Osteoblast (primary cell): Measurements from ENCODE around the gene RTP3. TPM values are rescaled to one million over a fixed set of nuclear protein-coding genes. Genes with fewer than 3 reads are reported as not detected.
A peak's percentile ranks its signal among the peaks of the same experiment; 100 is the strongest.

Source experiments
- DNase-seq: peaks from one replicate; pipeline ENCODE4 v3.0.0; 2011; ENCODE audit warnings: low spot score, mixed read lengths; ENCODE audit not compliant: insufficient read length; ENCODE audit errors: missing footprints
- H2AFZ ChIP-seq: 2 replicates; pipeline ENCODE4 v1.6.0; 2011; ENCODE audit warnings: mild to moderate bottlenecking, low read length
- H3K27ac ChIP-seq: 2 replicates; pipeline ENCODE4 v1.5.1; 2011; ENCODE audit warnings: mild to moderate bottlenecking, low read depth, low read length, moderate library complexity
- H3K27me3 ChIP-seq: 2 replicates; pipeline ENCODE4 v1.6.0; 2012; ENCODE audit warnings: mild to moderate bottlenecking, control low read depth, inconsistent platforms, low read length, moderate library complexity; ENCODE audit not compliant: insufficient read depth
- H3K36me3 ChIP-seq: 2 replicates; pipeline ENCODE4 v1.5.1; 2011; ENCODE audit warnings: mild to moderate bottlenecking, low read length, control low read depth, moderate library complexity; ENCODE audit not compliant: insufficient read depth
- H3K4me1 ChIP-seq: 2 replicates; pipeline ENCODE4 v1.5.1; 2011; ENCODE audit warnings: mild to moderate bottlenecking, low read length, control low read depth, moderate library complexity; ENCODE audit not compliant: insufficient read depth
- H3K4me2 ChIP-seq: 2 replicates; pipeline ENCODE4 v1.6.0; 2011; ENCODE audit warnings: mild to moderate bottlenecking, low read length; ENCODE audit not compliant: insufficient read depth
- H3K4me3 ChIP-seq: fragments of 200-600 bp; sonication (generic); 3 replicates; pipeline ENCODE4 v1.5.1; 2012; ENCODE audit warnings: mild to moderate bottlenecking, low read length, inconsistent platforms; ENCODE audit not compliant: insufficient read depth
- H3K79me2 ChIP-seq: 2 replicates; pipeline ENCODE4 v1.6.0; 2012; ENCODE audit warnings: mild to moderate bottlenecking, low read length, control low read depth, inconsistent platforms; ENCODE audit not compliant: insufficient read depth
- H3K9me3 ChIP-seq: 2 replicates; pipeline ENCODE4 v1.5.1; 2011; ENCODE audit warnings: low read depth, low read length, control low read depth
- H4K20me1 ChIP-seq: 2 replicates; pipeline ENCODE4 v1.6.0; 2012; ENCODE audit warnings: mild to moderate bottlenecking, low read length, control low read depth; ENCODE audit not compliant: insufficient read depth
- total RNA-seq: library from RNA; depleted of rRNA; stranded (reverse); fragments of >200 nt; gene quantifications from 2 replicates; pipeline ENCODE4 v1.2.3, GENCODE V29; 2012
- TF ChIP-seq, protein P1 (sequence below): IDR thresholded peaks from 2 replicates; pipeline ENCODE4 v1.5.1; 2011; ENCODE audit warnings: mild to moderate bottlenecking, low read depth, low read length, moderate library complexity; ENCODE audit errors: extremely low read depth

The RTP3 gene
- total RNA-seq, 1 donor = not detected

DNA sequence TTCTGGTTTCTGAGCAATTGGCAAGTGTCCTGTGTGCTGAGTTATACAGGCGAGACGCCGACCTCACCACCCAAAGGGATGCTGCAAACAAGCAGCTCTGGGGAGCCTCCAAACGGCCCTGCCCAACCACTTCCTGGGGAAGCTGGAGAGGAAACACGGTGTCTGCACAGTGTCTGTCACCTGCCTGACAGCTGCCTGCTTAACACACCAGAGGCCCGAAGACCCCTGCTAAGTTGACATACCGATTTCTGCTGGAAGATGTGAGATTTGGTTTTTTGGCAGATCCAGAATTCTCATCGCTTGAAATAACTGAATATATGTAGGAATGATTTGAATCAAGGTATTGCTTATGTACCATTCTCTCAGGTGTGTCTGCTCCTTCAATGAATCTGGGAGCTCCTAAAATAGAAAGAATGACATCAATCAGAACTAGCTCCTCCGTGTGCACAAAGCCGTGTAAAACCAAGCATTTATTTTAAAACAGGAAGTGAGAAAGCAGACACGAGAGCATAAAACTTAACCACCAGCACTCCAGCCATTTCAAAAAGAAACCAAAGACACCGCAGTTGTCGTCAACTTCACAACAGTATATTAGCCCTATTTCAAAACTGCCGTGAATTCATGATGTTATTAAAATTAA is 41.1 kb downstream of the RTP3 start:
- Histone ChIP-seq H3K27me3 (no peaks in the 10 kb centered on the region), H2AFZ (peak overlapping the region; percentile 85), H3K36me3 (no peaks in the 10 kb centered on the region), H3K79me2 (no peaks in the 10 kb centered on the region), H4K20me1 (no peaks in the 10 kb centered on the region), H3K27ac (peak overlapping the region; percentile 67), H3K4me2 (peak overlapping the region; percentile 79), H3K4me3 (peak overlapping the region; percentile 62), H3K9me3 (no peaks in the 10 kb centered on the region), H3K4me1 (peaks cover 26% of the 10 kb centered on the region)
- peak; percentile 83 for DNase-seq
- TF ChIP-seq, protein P1, sequence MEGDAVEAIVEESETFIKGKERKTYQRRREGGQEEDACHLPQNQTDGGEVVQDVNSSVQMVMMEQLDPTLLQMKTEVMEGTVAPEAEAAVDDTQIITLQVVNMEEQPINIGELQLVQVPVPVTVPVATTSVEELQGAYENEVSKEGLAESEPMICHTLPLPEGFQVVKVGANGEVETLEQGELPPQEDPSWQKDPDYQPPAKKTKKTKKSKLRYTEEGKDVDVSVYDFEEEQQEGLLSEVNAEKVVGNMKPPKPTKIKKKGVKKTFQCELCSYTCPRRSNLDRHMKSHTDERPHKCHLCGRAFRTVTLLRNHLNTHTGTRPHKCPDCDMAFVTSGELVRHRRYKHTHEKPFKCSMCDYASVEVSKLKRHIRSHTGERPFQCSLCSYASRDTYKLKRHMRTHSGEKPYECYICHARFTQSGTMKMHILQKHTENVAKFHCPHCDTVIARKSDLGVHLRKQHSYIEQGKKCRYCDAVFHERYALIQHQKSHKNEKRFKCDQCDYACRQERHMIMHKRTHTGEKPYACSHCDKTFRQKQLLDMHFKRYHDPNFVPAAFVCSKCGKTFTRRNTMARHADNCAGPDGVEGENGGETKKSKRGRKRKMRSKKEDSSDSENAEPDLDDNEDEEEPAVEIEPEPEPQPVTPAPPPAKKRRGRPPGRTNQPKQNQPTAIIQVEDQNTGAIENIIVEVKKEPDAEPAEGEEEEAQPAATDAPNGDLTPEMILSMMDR = no peak

DNA sequence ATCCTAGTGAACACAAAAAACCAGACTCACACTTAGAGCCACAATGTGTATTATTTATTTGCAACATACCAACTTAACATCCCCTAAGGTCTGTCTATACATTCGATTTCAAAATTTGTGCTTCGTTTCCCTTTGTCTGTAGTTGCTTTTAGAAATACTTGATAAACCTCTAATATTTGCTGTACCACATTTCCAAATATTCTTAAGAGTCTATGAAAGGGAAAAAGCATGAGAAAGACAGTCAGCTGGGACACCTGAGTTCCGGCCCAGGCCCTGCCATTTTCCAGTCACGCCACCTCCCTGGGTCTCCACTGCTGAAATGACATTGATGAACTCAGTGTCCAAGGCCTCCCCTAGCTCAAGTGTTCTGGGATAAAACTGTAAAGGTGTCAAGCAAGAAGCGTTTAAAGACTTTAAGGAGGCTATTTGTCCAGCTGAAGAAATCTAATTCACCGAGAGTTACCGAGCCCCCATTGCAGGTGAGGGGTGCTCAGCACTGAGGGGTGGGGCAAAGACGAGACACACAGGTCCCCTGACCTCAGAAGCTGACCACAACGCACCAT is 41.7 kb downstream of the RTP3 start:
- H3K4me2 ChIP-seq = peak overlapping the region; percentile 79
- peak overlapping the region; percentile 62 for H3K4me3 ChIP-seq
- H2AFZ ChIP-seq = peak overlapping the region; percentile 85

GRCh38 chr3:46540550-46540949 is 42.8 kb downstream of the RTP3 start:
- H3K9me3 ChIP-seq = no peaks in the 10 kb centered on the region
- H3K79me2 ChIP-seq = no peaks in the 10 kb centered on the region
- DNase-seq = peak; percentile 34
- TF ChIP-seq, protein P1 = no peak
- no peaks in the 10 kb centered on the region for H4K20me1 ChIP-seq
- no peak overlapping the region for H3K4me2 ChIP-seq
- H2AFZ ChIP-seq = no peak overlapping the region
- H3K27me3 ChIP-seq = no peaks in the 10 kb centered on the region
- no peak overlapping the region for H3K27ac ChIP-seq
- H3K36me3 ChIP-seq = no peaks in the 10 kb centered on the region
- no peak overlapping the region for H3K4me3 ChIP-seq
- H3K4me1 ChIP-seq = peaks cover 26% of the 10 kb centered on the region

More for the DNA sequence above, 41.7 kb downstream of the RTP3 start:
- TF ChIP-seq, protein P1 = no peak
- DNase-seq = no peak
- no peaks in the 10 kb centered on the region for H3K27me3 ChIP-seq
- no peaks in the 10 kb centered on the region for H3K36me3 ChIP-seq
- peak overlapping the region; percentile 67 for H3K27ac ChIP-seq
- no peaks in the 10 kb centered on the region for H4K20me1 ChIP-seq
- H3K79me2 ChIP-seq = no peaks in the 10 kb centered on the region
- H3K4me1 ChIP-seq = peaks cover 26% of the 10 kb centered on the region
- H3K9me3 ChIP-seq = no peaks in the 10 kb centered on the region

DNA sequence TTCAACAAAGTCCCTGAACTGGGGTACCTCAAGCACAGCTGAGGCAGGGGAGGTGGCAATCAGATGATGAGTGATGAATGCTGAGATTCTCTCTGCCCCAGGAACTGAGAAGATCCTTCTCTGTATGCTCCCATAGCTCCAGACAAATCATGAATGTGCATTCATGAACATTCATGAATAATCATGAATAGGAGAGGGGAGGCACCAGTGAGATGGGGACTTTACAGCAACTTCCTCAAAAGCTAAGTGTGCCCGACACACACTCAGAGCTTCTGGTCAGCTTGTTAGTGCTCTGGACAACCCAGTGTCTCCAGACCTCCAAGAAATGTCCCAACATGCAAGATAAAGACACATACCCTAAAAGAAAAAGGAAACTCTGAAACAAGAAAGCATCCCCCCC is 44.1 kb downstream of the RTP3 start:
- peaks cover 26% of the 10 kb centered on the region for H3K4me1 ChIP-seq
- no peak overlapping the region for H3K4me3 ChIP-seq
- DNase-seq = no peak
- no peaks in the 10 kb centered on the region for H3K9me3 ChIP-seq
- H3K79me2 ChIP-seq = no peaks in the 10 kb centered on the region
- no peaks in the 10 kb centered on the region for H4K20me1 ChIP-seq
- H3K4me2 ChIP-seq = no peak overlapping the region
- no peak overlapping the region for H2AFZ ChIP-seq
- no peak overlapping the region for H3K27ac ChIP-seq
- H3K36me3 ChIP-seq = no peaks in the 10 kb centered on the region
- TF ChIP-seq, protein P1 = no peak
- H3K27me3 ChIP-seq = no peaks in the 10 kb centered on the region
